ENCODE measurements around the gene PXK. TPM values are rescaled to one million over a fixed set of nuclear protein-coding genes. Genes with fewer than 3 reads are reported as not detected.

Gene PXK
- total RNA-seq, 1 donor from 2014 or later: 10.8 TPM

DNA sequence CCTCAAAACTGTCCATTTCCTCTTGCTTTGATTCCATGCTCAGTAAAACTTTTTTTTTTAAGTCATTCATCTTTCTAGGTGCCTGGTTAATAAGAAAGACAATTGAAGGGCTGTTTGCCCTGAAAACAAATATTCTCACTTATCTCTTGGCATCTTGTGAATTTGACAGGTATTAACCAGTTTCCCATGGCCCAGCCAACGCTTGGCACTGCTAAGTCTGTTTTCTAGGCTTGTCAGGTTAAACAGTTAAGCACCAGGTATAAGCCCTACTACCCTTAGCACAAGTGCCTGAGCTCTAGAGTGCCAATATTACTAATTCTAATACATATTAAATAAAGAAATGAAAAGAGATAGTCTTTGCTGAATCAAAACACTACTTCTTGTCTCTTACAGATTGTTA lies 36.3 kb downstream of the PXK start:
- intact Hi-C loops (cut with DNase I): no loop called here
- DNase-seq (ENCODE audit: low spot score): no peak

GRCh38 chr3:58369876-58370275 lies 37.2 kb downstream of the PXK start:
- intact Hi-C loops (cut with DNase I): no loop called here
- no peak for DNase-seq (ENCODE audit: low spot score)

GRCh38 chr3:58370407-58370806 lies 37.7 kb downstream of the PXK start:
- intact Hi-C loops (cut with DNase I): no loop called here

DNA sequence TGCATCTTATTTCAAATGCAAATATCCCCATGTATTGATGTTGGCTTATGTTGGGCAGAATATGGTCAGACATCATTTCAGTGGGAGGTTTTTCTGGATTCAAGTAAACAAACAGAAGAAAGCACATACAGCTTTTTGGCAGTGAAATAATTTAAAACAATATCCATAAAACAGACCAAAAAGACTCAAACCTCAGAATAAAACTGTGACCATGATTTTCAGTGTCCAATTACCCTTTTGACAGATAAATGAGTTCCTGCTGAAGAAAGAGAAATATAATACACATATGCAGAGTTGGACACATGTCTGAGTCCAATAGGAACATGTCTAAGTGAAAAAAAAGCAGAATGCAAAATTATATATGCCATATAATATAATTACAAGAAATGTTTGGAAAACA lies 39.1 kb downstream of the PXK start:
- no peak for DNase-seq (ENCODE audit: low spot score)
- intact Hi-C loops (cut with DNase I): no loop called here

More at GRCh38 chr3:58370407-58370806, 37.7 kb downstream of the PXK start:
- DNase-seq (ENCODE audit: low spot score): no peak

- DNase-seq (ENCODE audit: low spot score): no peak
- intact Hi-C loops (cut with DNase I): no loop called here
These were observed 42.6 kb downstream of the PXK start for GRCh38 chr3:58375254-58375653.

DNA sequence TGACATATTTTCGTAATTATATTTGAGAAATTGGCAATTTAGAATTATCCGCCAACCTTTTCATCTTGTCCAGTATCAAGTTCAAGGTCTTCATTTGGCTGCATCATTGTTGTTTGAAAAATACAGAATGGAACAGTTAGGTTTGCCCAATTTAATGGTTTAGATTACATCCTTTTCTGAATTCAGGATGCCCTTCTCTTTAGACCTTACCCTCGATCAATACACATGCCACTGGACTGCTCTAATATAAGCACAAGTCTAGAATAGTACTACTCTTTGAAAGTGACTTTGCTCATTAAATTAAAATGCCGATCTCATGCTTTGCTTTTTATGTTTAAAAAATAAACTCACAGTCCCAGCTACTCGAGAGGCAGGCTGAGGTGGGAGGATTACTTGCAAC lies 44.5 kb downstream of the PXK start:
- DNase-seq (ENCODE audit: low spot score): no peak
- intact Hi-C loops (cut with DNase I): no loop called here

DNA sequence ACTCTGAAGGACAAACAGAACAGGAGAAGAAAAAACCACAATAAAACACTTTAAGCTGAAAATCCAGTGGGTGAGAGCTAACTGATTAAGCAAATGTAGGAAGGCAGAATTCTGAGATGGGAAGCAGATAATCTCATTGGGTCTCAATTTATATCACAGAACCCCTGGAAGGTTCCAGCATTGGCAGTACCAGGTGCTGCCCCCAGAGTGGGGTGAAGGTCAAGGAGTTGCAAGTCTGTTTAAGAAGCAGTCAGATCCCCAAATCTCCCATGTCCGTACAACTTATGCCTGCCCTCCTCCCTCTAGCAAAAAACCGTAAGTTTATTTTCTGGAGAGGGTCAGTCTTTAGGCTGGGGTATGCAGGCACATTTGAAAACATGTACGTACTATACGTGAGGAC lies 45.1 kb downstream of the PXK start:
- intact Hi-C loops (cut with DNase I): no loop called here
- no peak for DNase-seq (ENCODE audit: low spot score)

DNA sequence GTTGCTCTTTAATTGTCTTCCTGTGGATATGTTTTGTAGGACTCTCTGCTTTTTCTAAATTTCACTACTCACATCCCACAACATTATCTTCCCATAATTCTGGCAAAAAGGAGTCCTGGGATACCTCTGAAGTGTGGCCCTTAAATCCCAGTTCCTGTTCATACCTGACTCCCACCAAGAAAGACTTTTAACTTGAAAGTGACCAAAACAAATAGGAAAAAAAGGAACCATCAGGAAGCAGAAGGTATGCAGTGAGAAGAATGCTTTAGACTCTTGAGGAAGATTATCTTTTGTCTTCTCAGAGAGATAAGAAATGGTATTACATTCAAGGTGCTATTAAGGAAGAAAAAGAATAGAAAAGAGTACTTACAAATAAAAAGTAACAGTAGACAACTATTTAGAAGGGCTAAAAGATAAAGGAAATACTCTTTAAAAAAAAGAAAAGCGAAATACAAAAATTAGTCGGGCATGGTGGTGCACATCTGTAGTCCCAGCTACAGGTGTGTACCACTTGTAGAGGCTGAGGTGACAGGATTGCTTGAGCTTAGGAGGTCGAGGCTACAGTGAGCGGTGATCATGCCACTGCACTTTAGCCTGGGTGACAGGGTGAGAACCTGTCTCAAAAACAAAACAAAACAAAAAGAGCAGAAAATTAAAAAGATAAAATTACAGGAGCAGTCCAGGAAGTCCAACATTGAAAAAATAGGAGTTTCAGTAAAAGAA lies 46.8 kb downstream of the PXK start:
- intact Hi-C loops (cut with DNase I): no loop called here
- DNase-seq (ENCODE audit: low spot score): no peak

DNA sequence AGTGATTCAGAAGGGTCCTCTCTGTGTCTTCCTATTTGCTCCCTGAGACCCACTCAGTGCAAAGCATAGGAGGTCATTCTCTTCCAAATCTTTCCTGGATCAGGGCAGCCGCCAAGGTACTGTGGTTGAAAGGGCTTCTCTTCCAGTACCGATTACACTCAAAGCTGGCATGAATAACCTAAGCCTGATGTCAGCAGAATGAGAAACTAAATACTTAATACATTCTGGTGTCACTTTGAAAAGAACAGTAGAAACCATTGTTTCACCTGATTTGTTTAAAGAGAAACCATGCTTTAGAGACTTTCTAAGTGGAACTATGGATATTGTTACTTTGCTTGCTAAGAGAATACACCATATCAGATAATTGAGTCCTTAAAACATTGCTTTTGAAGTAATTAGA lies 50.8 kb downstream of the PXK start:
- intact Hi-C loops (cut with DNase I): no loop called here
- no peak for DNase-seq (ENCODE audit: low spot score)

DNA sequence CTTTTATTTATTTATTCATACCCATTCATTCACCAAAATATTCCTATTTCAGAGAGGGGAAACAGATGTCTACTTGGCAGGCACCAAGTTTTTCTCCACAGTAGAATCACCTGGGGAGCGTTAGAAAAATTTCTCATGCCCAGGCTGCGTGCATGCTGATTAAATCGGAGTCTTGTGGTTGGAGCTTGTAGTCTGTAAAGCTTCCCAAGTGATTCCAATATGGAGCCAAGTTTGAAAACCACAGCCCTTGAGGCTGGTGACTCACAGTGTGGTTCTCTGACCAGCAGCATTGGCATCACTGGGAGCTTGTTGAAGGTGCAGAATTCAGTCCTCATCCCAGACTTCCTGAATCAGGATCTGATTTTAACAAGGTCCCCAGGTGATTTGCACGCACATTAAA lies 51.2 kb downstream of the PXK start:
- DNase-seq (ENCODE audit: low spot score): no peak
- intact Hi-C loops (cut with DNase I): no loop called here

DNA sequence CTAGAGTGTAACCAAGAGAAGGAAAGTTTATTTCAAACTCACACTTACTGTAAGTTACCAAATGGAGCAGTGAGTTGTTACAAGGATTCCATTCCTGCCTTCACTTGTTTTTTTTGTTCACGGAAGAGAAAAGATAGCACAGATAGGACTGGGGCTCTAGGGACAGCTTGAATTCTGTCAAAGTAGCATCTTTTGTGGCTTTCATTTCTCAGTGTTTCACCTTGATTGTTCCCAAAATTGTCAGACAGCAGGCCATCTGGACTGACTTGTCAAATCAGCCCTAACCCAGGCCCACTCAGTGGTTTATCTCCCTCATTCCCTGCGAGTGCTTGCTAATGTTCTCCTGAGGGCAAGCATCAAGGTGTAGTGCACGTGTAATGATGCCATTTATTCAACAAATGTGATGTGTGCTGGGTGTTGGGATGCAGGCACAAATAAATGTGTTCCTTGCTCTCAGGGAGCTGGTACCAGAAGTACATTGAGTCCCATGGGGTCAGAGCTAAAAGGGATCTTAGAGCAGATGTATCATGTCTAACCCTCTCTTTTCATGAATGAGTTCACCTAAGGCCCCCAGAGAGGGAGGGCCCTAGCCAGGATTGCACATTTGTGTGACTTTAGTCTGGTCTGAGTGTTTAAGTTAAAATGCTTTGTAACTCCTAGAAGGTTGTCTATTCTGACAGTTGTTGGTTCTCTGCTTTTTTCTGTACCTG lies 51.8 kb downstream of the PXK start:
- intact Hi-C loops (cut with DNase I): no loop called here
- no peak for DNase-seq (ENCODE audit: low spot score)

- DNase-seq (ENCODE audit: low spot score): no peak
- intact Hi-C loops (cut with DNase I): no loop called here
These were observed 54.1 kb downstream of the PXK start for GRCh38 chr3:58386626-58387365.

DNA sequence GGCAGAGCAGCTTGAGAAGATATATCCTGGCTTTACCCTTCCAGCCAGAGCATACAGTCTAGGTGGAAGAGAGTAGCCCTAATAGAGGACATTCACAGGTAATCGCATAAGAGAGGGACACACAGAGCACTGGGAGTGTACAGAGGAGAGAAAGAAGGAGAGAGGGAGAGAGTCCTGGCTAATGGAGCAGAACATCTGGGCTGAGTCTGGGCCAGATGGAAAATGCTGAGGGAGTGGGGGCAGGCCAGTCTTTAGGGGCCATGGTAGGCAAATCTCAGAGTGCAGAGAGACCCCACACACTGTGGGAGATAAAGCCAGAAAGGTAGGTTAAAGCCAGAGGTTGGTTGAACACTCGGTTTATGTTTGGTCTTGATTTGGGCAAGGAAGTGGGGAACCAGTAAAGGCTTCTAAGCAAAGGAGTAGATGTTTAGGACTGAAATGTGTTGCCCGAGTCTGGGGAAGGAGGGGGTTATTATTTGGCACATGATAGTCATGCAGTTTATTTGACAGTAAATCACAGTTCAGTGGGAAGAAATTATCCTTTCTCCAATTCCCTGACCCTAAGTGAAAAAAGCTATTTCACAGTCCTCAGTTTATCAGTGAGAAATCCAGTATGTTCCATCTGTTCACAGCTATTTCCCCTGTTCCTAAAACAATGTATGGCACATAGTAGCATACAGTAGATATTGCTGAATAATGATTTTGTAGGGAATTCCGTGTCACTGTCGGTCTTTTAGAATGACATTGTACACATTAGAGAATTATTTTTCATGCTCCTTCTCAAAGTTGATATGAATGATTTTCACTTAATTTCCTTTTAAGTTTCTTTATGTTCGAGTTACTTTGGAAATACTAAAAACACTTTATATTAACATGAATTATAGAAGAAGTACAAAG lies 55.2 kb downstream of the PXK start:
- intact Hi-C loops (cut with DNase I): no loop called here

GRCh38 chr3:58388550-58389091 lies 55.9 kb downstream of the PXK start:
- intact Hi-C loops (cut with DNase I): no loop called here
- DNase-seq (ENCODE audit: low spot score): no peak

More for the DNA sequence above, 55.2 kb downstream of the PXK start:
- no peak for DNase-seq (ENCODE audit: low spot score)

- DNase-seq (ENCODE audit: low spot score): no peak
- intact Hi-C loops (cut with DNase I): no loop called here
These were observed 58.6 kb downstream of the PXK start for GRCh38 chr3:58391156-58391865.

DNA sequence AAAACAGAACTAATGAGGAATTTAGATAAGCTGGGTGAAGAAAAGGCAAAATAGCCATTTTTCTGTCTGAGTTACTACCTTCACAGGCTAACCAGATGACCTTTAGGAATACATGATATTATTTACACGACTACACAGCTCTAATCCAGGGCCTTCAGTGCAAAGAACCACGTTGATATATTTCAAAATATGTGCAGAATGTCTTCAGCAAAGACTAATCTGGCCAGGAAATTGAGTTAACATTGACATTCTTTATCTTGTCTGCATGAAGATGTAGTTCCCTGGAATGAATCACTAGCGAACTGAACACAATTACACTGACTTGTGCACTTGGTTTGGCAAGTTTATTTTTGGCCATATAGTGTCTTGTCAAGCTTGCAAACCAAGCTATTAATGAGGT lies 59.5 kb downstream of the PXK start:
- intact Hi-C loops (cut with DNase I): no loop called here
- no peak for DNase-seq (ENCODE audit: low spot score)

DNA sequence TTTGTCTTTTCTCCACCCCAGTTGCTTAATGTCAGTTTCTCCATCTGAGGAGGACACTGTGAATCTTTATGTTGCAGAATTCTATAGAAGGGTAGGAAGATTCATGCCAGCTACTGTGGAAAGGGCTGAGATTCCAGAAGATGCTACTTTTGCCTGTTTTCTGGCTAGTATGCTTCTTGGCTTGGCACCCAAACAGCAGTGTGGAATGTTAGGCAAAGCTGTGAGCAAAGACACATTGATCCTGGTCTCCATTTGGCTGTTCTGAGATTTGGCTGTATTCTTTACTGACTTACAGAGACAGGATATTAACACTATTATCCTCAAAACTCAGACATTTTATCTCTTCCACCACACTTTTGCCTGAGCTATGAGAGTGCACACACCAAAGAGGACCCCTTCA lies 61.6 kb downstream of the PXK start:
- no peak for DNase-seq (ENCODE audit: low spot score)
- intact Hi-C loops (cut with DNase I): no loop called here

- DNase-seq (ENCODE audit: low spot score): no peak
- intact Hi-C loops (cut with DNase I): loop anchor here (5.0 kb wide), 1 partner anchor 66 kb away; the partner anchor contains the start of gene PXK
These were observed 66.1 kb downstream of the PXK start for GRCh38 chr3:58398669-58399333.
